Measurements from ENCODE around the gene CAPN5. TPM values are rescaled to one million over a fixed set of nuclear protein-coding genes. Genes with fewer than 3 reads are reported as not detected.

CAPN5 gene
- polyA plus RNA-seq, 3 donors, result 0.28 to 0.83 (median 0.62) TPM

- H3K36me3 ChIP-seq (replicated peaks in 1 of 2; ENCODE audit: control insufficient read depth in 1 of 2, insufficient read depth in 2 of 2, low read length in 2 of 2), result no peaks in the 10 kb centered on the region
- H3K4me3 ChIP-seq (replicated peaks in 1 of 3; ENCODE audit: low read depth in 2 of 3, low read length in 3 of 3), result no peak overlapping the region
- no peaks in the 10 kb centered on the region for H4K20me1 ChIP-seq (ENCODE audit: insufficient read depth, low read length)
- peaks cover 5% of the 10 kb centered on the region in 2 donors for H3K4me1 ChIP-seq (ENCODE audit: control insufficient read depth in 1 of 2, insufficient read depth in 2 of 2, low read length in 2 of 2)
- TF ChIP-seq, protein P1, sequence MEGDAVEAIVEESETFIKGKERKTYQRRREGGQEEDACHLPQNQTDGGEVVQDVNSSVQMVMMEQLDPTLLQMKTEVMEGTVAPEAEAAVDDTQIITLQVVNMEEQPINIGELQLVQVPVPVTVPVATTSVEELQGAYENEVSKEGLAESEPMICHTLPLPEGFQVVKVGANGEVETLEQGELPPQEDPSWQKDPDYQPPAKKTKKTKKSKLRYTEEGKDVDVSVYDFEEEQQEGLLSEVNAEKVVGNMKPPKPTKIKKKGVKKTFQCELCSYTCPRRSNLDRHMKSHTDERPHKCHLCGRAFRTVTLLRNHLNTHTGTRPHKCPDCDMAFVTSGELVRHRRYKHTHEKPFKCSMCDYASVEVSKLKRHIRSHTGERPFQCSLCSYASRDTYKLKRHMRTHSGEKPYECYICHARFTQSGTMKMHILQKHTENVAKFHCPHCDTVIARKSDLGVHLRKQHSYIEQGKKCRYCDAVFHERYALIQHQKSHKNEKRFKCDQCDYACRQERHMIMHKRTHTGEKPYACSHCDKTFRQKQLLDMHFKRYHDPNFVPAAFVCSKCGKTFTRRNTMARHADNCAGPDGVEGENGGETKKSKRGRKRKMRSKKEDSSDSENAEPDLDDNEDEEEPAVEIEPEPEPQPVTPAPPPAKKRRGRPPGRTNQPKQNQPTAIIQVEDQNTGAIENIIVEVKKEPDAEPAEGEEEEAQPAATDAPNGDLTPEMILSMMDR (IDR thresholded peaks at IDR 0.05), result no peak
- peaks cover 11% of the 10 kb centered on the region for H3K4me1 Mint-ChIP-seq
- DNase-seq, result no peak
- H3K27ac Mint-ChIP-seq, result no peak overlapping the region
- peak overlapping the region; percentile 13 to 44 for H3K4me3 Mint-ChIP-seq
- 67% methylated on average over 1 of the region's 1 CpG for WGBS (ENCODE audit: insufficient coverage)
- peaks cover 0 to 15% of the 10 kb centered on the region in 2 donors for H3K27me3 ChIP-seq (ENCODE audit: control insufficient read depth in 2 of 2, insufficient read depth in 2 of 2, low read length in 2 of 2)
- no peaks in the 10 kb centered on the region for H3K9me3 Mint-ChIP-seq
- peaks cover 0 to 1% of the 10 kb centered on the region in 2 donors for H3K36me3 Mint-ChIP-seq
- H3K79me2 ChIP-seq (ENCODE audit: insufficient read depth, low read length), result no peaks in the 10 kb centered on the region
- H3K27ac ChIP-seq (ENCODE audit: low read depth in 1 of 2, low read length in 2 of 2), result no peak overlapping the region
- H2AFZ ChIP-seq (ENCODE audit: insufficient read depth, low read depth, low read length, poor library complexity, severe bottlenecking), result peak overlapping the region; percentile 85
- H3K27me3 Mint-ChIP-seq (ENCODE audit: low read depth in 3 of 3), result peaks cover 14 to 43% (median 27%) of the 10 kb centered on the region in 3 donors
- H3K9ac ChIP-seq (ENCODE audit: insufficient read depth, low read length, poor library complexity, severe bottlenecking), result no peak overlapping the region
- no peaks in the 10 kb centered on the region for H3K9me3 ChIP-seq (replicated peaks in 1 of 2; ENCODE audit: control insufficient read depth in 1 of 2, insufficient read depth in 1 of 2, low read length in 2 of 2)
- intact Hi-C loops (cut with micrococcal nuclease), result no loop called here
- no peak overlapping the region for H3K4me2 ChIP-seq (replicated peaks; ENCODE audit: extremely low read depth, low read length, poor library complexity, severe bottlenecking)
Observed at GRCh38 chr11:77147036-77147315, 80.2 kb downstream of the CAPN5 start.

- H3K27me3 ChIP-seq (ENCODE audit: control insufficient read depth in 2 of 2, insufficient read depth in 2 of 2, low read length in 2 of 2), result peaks cover 0 to 15% of the 10 kb centered on the region in 2 donors
- no peaks in the 10 kb centered on the region for H3K36me3 ChIP-seq (replicated peaks in 1 of 2; ENCODE audit: control insufficient read depth in 1 of 2, insufficient read depth in 2 of 2, low read length in 2 of 2)
- H3K79me2 ChIP-seq (ENCODE audit: insufficient read depth, low read length), result no peaks in the 10 kb centered on the region
- no peak overlapping the region for H3K27ac ChIP-seq (ENCODE audit: low read depth in 1 of 2, low read length in 2 of 2)
- Mint-ChIP-seq H3K27me3 (ENCODE audit: low read depth in 3 of 3) (peaks cover 15 to 48% (median 32%) of the 10 kb centered on the region in 3 donors), H3K4me3 (peak overlapping the region; percentile 71 to 89), H3K9me3 (no peaks in the 10 kb centered on the region), H3K27ac (peak overlapping the region in 2 of 7 donors; percentile 26 to 55), H3K36me3 (peaks cover 0 to 1% of the 10 kb centered on the region in 2 donors), H3K4me1 (peaks cover 19% of the 10 kb centered on the region)
- H3K9ac ChIP-seq (ENCODE audit: insufficient read depth, low read length, poor library complexity, severe bottlenecking), result peak overlapping the region; percentile 33
- H4K20me1 ChIP-seq (ENCODE audit: insufficient read depth, low read length), result no peaks in the 10 kb centered on the region
- no peaks in the 10 kb centered on the region for H3K9me3 ChIP-seq (replicated peaks in 1 of 2; ENCODE audit: control insufficient read depth in 1 of 2, insufficient read depth in 1 of 2, low read length in 2 of 2)
- DNase-seq, result no peak
- peak overlapping the region in 2 of 3 experiments; percentile 23 to 63 for H3K4me3 ChIP-seq (replicated peaks in 1 of 3; ENCODE audit: low read depth in 2 of 3, low read length in 3 of 3)
- H3K4me1 ChIP-seq (ENCODE audit: control insufficient read depth in 1 of 2, insufficient read depth in 2 of 2, low read length in 2 of 2), result peaks cover 5 to 7% of the 10 kb centered on the region in 2 donors
- peak overlapping the region; percentile 66 for H3K4me2 ChIP-seq (replicated peaks; ENCODE audit: extremely low read depth, low read length, poor library complexity, severe bottlenecking)
- H2AFZ ChIP-seq (ENCODE audit: insufficient read depth, low read depth, low read length, poor library complexity, severe bottlenecking), result peak overlapping the region; percentile 85
- intact Hi-C loops (cut with micrococcal nuclease), result no loop called here
- TF ChIP-seq, protein P1 (IDR thresholded peaks at IDR 0.05), result no peak
- 15% methylated on average over 39 of the region's 47 CpGs for WGBS (ENCODE audit: insufficient coverage)
Observed at GRCh38 chr11:77147668-77148321, 81.0 kb downstream of the CAPN5 start.
